ENCODE results near the gene ATPAF2. TPM values are rescaled to one million over a fixed set of nuclear protein-coding genes. Genes with fewer than 3 reads are reported as not detected.

The ATPAF2 gene
- total RNA-seq, 2 experiments from 2014 or later = 32.1 to 33.4 TPM

- Mint-ChIP-seq H3K27ac (no peak overlapping the region), H3K36me3 (no peaks in the 10 kb centered on the region), H3K9me3 (ENCODE audit: low read depth) (no peaks in the 10 kb centered on the region), H3K4me1 (no peaks in the 10 kb centered on the region), H3K27me3 (no peaks in the 10 kb centered on the region), H3K4me3 (no peak overlapping the region)
- CTCF ChIA-PET = interaction anchor here (1.2 to 3.5 kb wide), 3 partner anchors 10 to 49 kb away, joined by 3 to 21 read pairs (median 7); no protein-coding TSS in a partner anchor
- DNase-seq (no peak), ATAC-seq (no peak)
These were observed 55.2 kb downstream of the ATPAF2 start for GRCh38 chr17:17983776-17984175.

DNA sequence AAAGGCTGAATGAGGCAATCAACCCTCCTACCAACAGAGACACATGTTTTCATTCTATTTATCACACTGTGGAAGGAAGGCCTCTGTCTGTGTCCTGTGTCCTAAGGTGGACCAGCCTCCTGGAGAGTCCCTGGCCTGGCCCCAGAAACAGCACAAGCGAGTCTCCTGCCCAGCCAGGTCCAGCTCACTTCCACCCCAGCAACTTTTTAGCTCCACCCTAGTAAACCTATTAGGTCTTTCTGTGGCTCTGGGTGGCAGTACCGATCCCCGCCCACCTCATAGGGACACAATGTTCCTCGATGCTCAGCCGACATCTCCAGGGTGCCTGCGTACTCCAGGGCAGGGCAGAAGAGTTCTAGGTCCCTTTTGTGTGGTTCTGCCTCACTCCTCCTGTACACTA is 55.6 kb downstream of the ATPAF2 start:
- H3K27me3 Mint-ChIP-seq = no peaks in the 10 kb centered on the region
- no peak overlapping the region for H3K4me3 Mint-ChIP-seq
- H3K36me3 Mint-ChIP-seq = no peaks in the 10 kb centered on the region
- no peak for DNase-seq
- ATAC-seq = no peak
- CTCF ChIA-PET = interaction anchor here (1.2 to 3.5 kb wide), 2 partner anchors 19 to 50 kb away, joined by 3 to 21 read pairs; no protein-coding TSS in a partner anchor
- no peaks in the 10 kb centered on the region for H3K4me1 Mint-ChIP-seq
- no peak overlapping the region for H3K27ac Mint-ChIP-seq
- no peaks in the 10 kb centered on the region for H3K9me3 Mint-ChIP-seq (ENCODE audit: low read depth)

DNA sequence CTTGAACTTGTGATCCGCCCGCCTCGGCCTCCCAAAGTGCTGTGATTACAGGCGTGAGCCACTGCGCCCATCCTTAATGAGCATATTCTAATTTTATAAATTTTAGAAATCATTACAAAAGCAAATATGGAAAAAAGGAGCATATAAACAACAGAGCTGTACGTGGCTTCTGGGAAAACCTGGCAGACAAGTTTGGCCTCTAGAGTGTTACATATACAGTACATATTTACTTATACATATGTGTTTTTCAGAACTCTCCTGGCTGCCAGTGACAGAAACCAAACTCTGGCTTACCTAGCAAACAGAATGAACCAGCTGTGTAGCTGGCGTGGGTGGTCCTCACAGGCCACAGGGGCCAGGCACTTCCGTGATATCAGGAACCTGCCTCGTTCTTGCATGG is 56.2 kb downstream of the ATPAF2 start:
- ATAC-seq (no peak), DNase-seq (no peak)
- H3K27me3 Mint-ChIP-seq = no peaks in the 10 kb centered on the region
- H3K4me3 Mint-ChIP-seq = no peak overlapping the region
- no peaks in the 10 kb centered on the region for H3K9me3 Mint-ChIP-seq (ENCODE audit: low read depth)
- H3K4me1 Mint-ChIP-seq = no peaks in the 10 kb centered on the region
- H3K27ac Mint-ChIP-seq = no peak overlapping the region
- CTCF ChIA-PET = interaction anchor here (3.5 kb wide), 1 partner anchor 50 kb away, joined by 21 read pairs; no protein-coding TSS in a partner anchor
- H3K36me3 Mint-ChIP-seq = no peaks in the 10 kb centered on the region

- H3K9me3 Mint-ChIP-seq (ENCODE audit: low read depth) = no peaks in the 10 kb centered on the region
- no peak overlapping the region for H3K4me3 Mint-ChIP-seq
- no peaks in the 10 kb centered on the region for H3K4me1 Mint-ChIP-seq
- CTCF ChIA-PET = no interaction called here
- H3K36me3 Mint-ChIP-seq = no peaks in the 10 kb centered on the region
- H3K27ac Mint-ChIP-seq = no peak overlapping the region
- no peak for ATAC-seq
- DNase-seq = no peak
- no peaks in the 10 kb centered on the region for H3K27me3 Mint-ChIP-seq
These were observed 57.6 kb downstream of the ATPAF2 start for GRCh38 chr17:17981330-17981729.

DNA sequence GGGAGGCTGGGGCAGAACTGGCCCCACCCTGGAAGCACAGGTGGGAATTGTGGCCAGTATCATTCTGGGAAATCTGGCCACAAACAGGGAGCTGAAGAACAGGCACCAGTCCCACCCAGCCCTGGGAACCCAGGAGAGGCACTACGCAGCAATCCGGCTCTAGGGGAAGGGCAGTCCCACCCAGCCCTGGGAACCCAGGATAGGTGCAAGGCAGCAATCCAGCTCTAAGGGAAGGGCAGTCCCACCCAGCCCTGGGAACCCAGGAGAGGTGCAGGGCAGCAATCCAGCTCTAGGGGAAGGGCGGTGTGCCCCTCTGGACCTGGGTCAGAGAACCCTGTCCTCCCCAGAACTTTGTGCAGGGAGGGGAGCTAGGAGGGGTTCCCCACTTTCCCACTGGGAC is 59.2 kb downstream of the ATPAF2 start:
- Mint-ChIP-seq H3K4me3 (no peak overlapping the region), H3K27me3 (no peaks in the 10 kb centered on the region), H3K27ac (no peak overlapping the region), H3K9me3 (ENCODE audit: low read depth) (no peaks in the 10 kb centered on the region), H3K36me3 (no peaks in the 10 kb centered on the region), H3K4me1 (peaks cover 6% of the 10 kb centered on the region)
- CTCF ChIA-PET = no interaction called here
- DNase-seq (no peak), ATAC-seq (no peak)

DNA sequence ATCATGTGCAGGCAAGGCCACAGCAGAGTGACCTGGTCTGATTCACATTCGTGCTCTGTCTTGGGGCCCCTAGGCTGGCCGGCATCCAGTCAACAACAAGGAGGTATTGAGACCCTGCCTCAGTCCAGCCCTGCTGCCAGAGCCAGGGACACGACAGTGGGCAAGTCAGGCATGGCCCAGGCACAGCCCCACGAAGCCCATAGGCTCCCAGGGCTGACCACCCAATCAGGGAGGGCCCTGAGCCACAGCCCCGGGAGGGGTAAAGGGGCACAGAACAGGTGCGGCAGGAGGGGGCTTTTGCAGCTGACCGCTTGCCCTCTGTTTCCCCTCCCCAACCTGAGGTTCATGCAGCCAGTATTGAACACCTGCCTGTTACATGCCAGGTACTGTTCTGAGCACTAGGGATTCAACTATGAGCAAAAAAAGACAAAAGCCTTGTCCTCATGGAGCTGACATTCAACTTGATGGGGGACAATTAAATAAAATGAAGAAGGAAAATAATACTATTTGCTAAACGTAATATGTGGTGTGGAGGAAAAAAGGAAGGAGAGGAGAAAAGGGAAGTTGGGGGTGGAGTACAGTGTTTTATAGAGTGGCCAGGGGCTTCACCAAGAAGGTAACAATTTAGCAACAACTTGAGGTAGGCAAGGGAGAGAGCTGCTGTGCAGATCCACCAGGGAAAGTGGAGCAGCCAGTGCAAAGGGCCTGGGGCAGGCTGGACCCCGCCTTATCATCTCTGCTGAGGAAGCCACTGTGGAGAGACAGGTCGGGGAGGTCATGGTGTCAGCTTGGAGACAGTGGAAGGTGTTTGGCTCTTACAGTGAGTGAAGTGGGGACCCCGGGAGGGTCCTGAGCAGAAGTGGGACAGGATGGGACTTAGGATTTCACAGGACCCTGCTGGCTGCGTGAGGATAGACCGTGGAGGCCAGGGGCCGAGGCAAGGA is 60.2 kb downstream of the ATPAF2 start:
- no peak for ATAC-seq
- no peak for DNase-seq
- Mint-ChIP-seq H3K36me3 (no peaks in the 10 kb centered on the region), H3K27ac (no peak overlapping the region), H3K9me3 (ENCODE audit: low read depth) (no peaks in the 10 kb centered on the region), H3K4me1 (peaks cover 10% of the 10 kb centered on the region), H3K4me3 (no peak overlapping the region), H3K27me3 (no peaks in the 10 kb centered on the region)
- CTCF ChIA-PET = no interaction called here

GRCh38 chr17:17976931-17977570 is 61.9 kb downstream of the ATPAF2 start:
- H3K36me3 Mint-ChIP-seq = no peaks in the 10 kb centered on the region
- ATAC-seq = no peak
- no peaks in the 10 kb centered on the region for H3K9me3 Mint-ChIP-seq (ENCODE audit: low read depth)
- DNase-seq = no peak
- H3K27ac Mint-ChIP-seq = no peak overlapping the region
- H3K4me1 Mint-ChIP-seq = peaks cover 20% of the 10 kb centered on the region
- no peaks in the 10 kb centered on the region for H3K27me3 Mint-ChIP-seq
- no peak overlapping the region for H3K4me3 Mint-ChIP-seq
- CTCF ChIA-PET = interaction anchor here (0.6 kb wide), 1 partner anchor 685 kb away, joined by 3 read pairs; no protein-coding TSS in a partner anchor

DNA sequence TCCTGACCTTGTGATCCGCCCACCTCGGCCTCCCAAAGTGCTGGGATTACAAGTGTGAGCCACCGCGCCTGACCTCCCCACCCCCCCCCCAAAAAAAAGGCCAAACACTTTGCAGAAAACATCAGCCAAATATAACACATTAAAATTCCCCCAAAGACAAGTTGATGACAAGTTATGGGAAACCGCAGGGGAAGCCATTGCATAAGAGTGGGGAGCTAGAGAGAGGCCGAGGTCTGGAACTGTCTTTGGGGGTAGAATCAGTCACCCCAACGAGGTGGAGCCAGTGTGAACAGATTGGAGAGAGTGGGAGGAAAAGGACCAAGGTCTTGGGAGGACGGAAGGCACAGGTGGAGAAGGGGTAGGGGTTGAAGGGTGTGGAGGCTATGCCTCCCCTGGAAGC is 63.5 kb downstream of the ATPAF2 start:
- ATAC-seq = no peak
- no peak for DNase-seq
- Mint-ChIP-seq H3K27me3 (no peaks in the 10 kb centered on the region), H3K36me3 (no peaks in the 10 kb centered on the region), H3K4me3 (no peak overlapping the region), H3K27ac (no peak overlapping the region), H3K4me1 (peaks cover 31% of the 10 kb centered on the region), H3K9me3 (ENCODE audit: low read depth) (no peaks in the 10 kb centered on the region)
- CTCF ChIA-PET = interaction anchor here (0.7 kb wide), 1 partner anchor 862 kb away, joined by 3 read pairs; no protein-coding TSS in a partner anchor

DNA sequence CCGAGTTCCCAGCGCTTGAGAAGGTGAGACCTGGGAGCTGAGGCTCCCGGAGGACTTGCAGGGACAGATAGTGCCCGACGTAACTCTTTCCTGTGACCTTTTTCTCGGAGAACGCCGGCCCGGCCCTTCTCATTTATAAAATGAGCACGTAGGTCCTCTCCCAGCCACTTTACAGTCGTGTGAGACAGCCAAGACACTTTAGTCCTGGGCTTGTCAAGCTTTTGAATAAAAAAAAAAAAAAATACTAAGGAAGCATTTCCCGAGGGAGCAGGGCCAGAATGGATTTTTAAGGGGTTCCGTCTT is 66.1 kb downstream of the ATPAF2 start:
- DNase-seq (no peak), ATAC-seq (no peak)
- no peaks in the 10 kb centered on the region for H3K36me3 Mint-ChIP-seq
- peak overlapping the region; percentile 86 for H3K4me3 Mint-ChIP-seq
- CTCF ChIA-PET = interaction anchor here (0.9 to 1.9 kb wide), 7 partner anchors 12 to 162 kb away, joined by 3 to 17 read pairs (median 5); no protein-coding TSS in a partner anchor
- H3K9me3 Mint-ChIP-seq (ENCODE audit: low read depth) = no peaks in the 10 kb centered on the region
- H3K27me3 Mint-ChIP-seq = no peaks in the 10 kb centered on the region
- peaks cover 41% of the 10 kb centered on the region for H3K4me1 Mint-ChIP-seq
- H3K27ac Mint-ChIP-seq = peak overlapping the region; percentile 87

DNA sequence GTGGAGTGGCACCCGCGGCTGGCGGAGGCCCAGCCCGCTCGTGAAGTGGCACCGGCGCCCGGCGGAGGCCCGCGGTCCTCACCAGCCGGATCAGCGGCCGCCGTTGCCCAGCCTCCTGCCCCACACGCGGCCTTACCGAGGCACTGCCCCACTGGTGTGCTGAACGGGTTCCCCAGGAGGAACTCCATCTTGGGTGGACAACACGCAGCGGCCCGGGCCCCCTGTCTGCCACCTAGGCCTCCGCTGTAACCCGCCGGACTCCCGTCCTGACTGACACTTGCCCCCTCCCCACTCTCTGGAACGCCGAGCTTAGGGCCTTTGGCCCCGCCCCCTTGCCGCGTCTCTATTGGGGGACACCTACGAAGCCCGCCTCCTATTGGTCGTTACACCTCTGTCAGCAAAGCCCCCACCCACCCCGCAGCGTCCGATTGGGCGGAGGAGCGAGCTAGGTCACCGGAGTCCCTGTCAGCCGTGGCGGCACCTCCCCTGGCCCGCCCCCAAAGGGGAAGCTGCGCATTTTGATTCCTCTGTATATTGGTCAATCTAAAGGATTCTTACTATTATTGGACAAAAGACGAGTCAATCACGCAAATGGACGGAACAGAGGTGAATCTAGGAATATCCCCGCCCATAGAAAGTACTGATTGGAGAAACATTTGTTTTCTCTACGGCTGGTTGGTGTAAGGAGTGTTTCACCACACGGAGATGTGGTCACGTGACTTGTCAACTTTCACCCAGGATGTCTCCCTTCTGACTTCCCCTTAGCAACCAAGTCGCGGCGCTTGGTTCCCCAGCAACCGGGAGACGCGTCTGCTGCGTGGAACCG is 66.6 kb downstream of the ATPAF2 start, which contains the start of the genes DRC3 and TOM1L2:
Gene DRC3, plus strand, starts transcription at position 737 of the 826 bp plus-strand sequence. CDS start 4,737 bp downstream, outside the sequence.
Gene TOM1L2, minus strand, starts transcription at position 275 of the 826 bp plus-strand sequence. Its CDS starts 87 bp downstream, at position 188.
- H3K36me3 Mint-ChIP-seq = no peaks in the 10 kb centered on the region
- H3K4me1 Mint-ChIP-seq = peaks cover 43% of the 10 kb centered on the region
- ATAC-seq (peak; percentile 94), DNase-seq (peak; percentile 100)
- no peaks in the 10 kb centered on the region for H3K27me3 Mint-ChIP-seq
- H3K4me3 Mint-ChIP-seq = peak within 1 kb of the TSS; percentile 86
- CTCF ChIA-PET = interaction anchor here (0.8 to 1.9 kb wide), 8 partner anchors 13 to 161 kb away, joined by 3 to 17 read pairs (median 4); no protein-coding TSS in a partner anchor
- H3K27ac Mint-ChIP-seq = peak within 1 kb of the TSS; percentile 87
- H3K9me3 Mint-ChIP-seq (ENCODE audit: low read depth) = no peaks in the 10 kb centered on the region

DNA sequence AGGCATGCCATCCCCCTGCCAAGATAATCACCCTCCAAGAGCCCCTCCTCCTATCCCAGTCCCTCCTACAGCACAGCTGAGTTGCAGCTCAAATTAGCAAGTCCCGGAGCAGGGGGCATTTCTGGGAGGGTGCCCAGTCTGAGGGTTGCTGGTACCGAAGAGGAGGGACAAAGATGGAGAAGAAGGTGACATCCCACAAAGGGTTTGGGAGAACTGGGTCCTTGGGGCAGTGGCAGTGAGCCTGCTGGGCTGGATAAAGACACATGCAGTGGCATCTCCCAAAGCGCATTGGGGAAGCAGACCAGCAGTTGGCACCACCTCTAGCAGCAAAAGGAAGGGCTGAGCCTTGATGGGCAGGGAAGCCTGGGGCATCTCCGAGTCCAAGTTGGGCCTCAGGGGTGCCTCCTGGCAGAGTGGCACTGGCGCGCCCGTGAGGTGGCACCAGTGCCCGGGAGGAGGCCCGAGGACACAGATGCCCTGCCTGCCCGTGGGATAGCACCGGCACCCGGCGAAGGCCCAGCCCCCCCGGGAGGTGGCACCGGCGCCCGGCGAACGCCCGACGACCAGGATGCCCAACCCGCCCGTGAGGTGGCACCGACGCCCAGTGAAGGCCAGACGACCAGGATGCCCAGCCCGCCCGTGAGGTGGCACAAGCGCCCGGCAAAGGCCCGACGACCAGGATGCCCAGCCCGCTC is 67.4 kb downstream of the ATPAF2 start:
- Mint-ChIP-seq H3K4me3 (peak overlapping the region; percentile 70), H3K4me1 (peaks cover 50% of the 10 kb centered on the region), H3K27ac (peak overlapping the region; percentile 54), H3K9me3 (ENCODE audit: low read depth) (no peaks in the 10 kb centered on the region), H3K36me3 (no peaks in the 10 kb centered on the region), H3K27me3 (no peaks in the 10 kb centered on the region)
- ATAC-seq (no peak), DNase-seq (no peak)
- CTCF ChIA-PET = interaction anchor here (0.9 to 1.9 kb wide), 5 partner anchors 11 to 43 kb away, joined by 4 to 17 read pairs (median 4); no protein-coding TSS in a partner anchor

- H3K36me3 Mint-ChIP-seq = peaks cover 3% of the 10 kb centered on the region
- H3K9me3 Mint-ChIP-seq (ENCODE audit: low read depth) = no peaks in the 10 kb centered on the region
- ATAC-seq (no peak), DNase-seq (no peak)
- CTCF ChIA-PET = interaction anchor here (1.0 to 1.6 kb wide), 2 partner anchors 11 to 43 kb away, joined by 4 read pairs; no protein-coding TSS in a partner anchor
- H3K27ac Mint-ChIP-seq = peak overlapping the region; percentile 54
- no peaks in the 10 kb centered on the region for H3K27me3 Mint-ChIP-seq
- H3K4me3 Mint-ChIP-seq = peak overlapping the region; percentile 70
- H3K4me1 Mint-ChIP-seq = peaks cover 57% of the 10 kb centered on the region
These were observed 68.1 kb downstream of the ATPAF2 start for GRCh38 chr17:17970699-17971430.

All from activated CD8-positive, alpha-beta memory T cell treated with anti-CD3 and anti-CD28 coated beads, Interleukin-2, amount 10 ng/mL, durations not matched to agents 7 days and 5 days (primary cell).